ENCODE data around the gene RARRES1.

The RARRES1 gene

GRCh38 chr3:158769549-158769948 lies 37.3 kb upstream of the RARRES1 start (continued):
- TF ChIP-seq RBAK (tag by site-specific recombination; IDR thresholded peaks at IDR 0.05), result no peak
- TF ChIP-seq ZNF350 (tag by site-specific recombination; IDR thresholded peaks at IDR 0.05), result no peak
- no peak for TF ChIP-seq ZNF169 (tag by site-specific recombination; IDR thresholded peaks at IDR 0.05)
- TF ChIP-seq SCRT2 (tag by site-specific recombination; IDR thresholded peaks at IDR 0.05), result no peak

DNA sequence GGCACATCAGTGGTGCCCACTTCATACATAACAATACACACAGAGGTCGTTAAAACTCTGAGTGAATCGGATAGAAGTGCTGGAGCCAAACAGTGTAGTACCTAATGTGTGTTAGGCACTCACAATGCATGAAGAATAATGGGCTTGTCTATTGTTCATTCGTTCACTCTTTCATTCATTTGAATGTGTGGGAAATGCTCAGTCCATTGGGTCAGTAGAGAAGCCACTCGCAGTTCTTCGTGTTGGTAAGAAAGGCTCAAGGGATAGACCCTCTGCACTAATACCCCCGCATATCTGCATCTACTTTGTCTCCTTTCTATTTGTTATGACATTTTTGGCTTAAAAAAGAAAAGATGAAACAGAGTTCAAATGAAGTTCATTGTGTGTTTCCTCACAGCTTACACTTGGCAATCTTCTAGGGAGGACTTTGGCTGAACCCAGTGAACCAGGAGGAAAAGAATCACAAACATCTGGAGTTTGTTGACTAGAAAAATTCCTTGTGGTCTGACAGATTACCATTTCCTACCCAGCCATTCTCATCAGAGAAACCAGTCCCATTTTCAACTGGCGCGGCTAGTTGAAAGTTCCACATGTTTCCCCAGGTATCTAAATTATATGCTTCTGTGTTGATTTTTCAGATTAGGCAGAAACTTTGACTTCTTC lies 36.8 kb upstream of the RARRES1 start:
- POLR2A ChIA-PET, result no interaction called here
- Histone ChIP-seq H3K4me3 (ENCODE audit: low read depth, low read length) (no peak overlapping the region), H3K27ac (ENCODE audit: extremely low read depth, low read depth, low read length) (no peak overlapping the region)

DNA sequence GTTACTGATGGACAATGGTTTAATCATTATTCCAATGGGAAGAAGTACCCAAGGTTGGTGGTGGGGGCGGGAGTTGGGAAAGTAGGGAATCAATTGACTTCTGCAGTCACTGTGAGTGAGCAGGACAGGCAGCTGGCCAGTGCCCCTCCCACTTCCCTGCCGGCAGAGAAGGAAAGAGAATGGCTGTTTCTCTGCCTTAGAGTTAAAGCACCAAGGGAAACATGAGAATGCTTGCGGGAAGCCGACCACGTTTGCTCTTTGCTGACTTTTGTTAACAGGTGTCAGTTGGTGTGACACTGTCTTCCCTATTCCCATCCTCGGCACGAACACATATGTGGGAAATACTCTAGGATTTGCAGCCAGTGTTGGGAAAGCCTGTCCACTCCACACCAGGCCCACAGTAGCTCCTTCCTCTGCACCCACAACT lies 36.1 kb upstream of the RARRES1 start:
- H3K4me3 ChIP-seq (ENCODE audit: low read depth, low read length), result no peak overlapping the region
- no peak overlapping the region for H3K27ac ChIP-seq (ENCODE audit: extremely low read depth, low read depth, low read length)

More for the DNA sequence above, 36.8 kb upstream of the RARRES1 start:
- H3K9me3 ChIP-seq (ENCODE audit: control insufficient read depth, insufficient read depth, low read depth, low read length), result no peaks in the 10 kb centered on the region
- H3K36me3 ChIP-seq (ENCODE audit: control insufficient read depth in 2 of 2, insufficient read depth in 1 of 2, low read length in 2 of 2), result no peaks in the 10 kb centered on the region
- no peaks in the 10 kb centered on the region for H3K4me1 ChIP-seq (ENCODE audit: control insufficient read depth, insufficient read depth, low read length)
- CTCF ChIA-PET, result no interaction called here
- TF ChIP-seq, protein P1, sequence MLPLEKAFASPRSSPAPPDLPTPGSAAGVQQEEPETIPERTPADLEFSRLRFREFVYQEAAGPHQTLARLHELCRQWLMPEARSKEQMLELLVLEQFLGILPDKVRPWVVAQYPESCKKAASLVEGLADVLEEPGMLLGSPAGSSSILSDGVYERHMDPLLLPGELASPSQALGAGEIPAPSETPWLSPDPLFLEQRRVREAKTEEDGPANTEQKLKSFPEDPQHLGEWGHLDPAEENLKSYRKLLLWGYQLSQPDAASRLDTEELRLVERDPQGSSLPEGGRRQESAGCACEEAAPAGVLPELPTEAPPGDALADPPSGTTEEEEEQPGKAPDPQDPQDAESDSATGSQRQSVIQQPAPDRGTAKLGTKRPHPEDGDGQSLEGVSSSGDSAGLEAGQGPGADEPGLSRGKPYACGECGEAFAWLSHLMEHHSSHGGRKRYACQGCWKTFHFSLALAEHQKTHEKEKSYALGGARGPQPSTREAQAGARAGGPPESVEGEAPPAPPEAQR (tag by site-specific recombination; IDR thresholded peaks at IDR 0.05), result no peak
- TF ChIP-seq YY2 (tag by site-specific recombination; IDR thresholded peaks at IDR 0.05) (no peak), ZNF600 (tag by site-specific recombination; IDR thresholded peaks at IDR 0.05) (no peak), KLF8 (tag by site-specific recombination; IDR thresholded peaks at IDR 0.05) (no peak), ZNF266 (tag by site-specific recombination; IDR thresholded peaks at IDR 0.05; ENCODE audit: low read depth) (no peak), ZNF16 (tag by site-specific recombination; IDR thresholded peaks at IDR 0.05; ENCODE audit: low read depth) (no peak), ZNF529 (tag by site-specific recombination; IDR thresholded peaks at IDR 0.05; ENCODE audit: insufficient replicate concordance) (no peak), ZNF423 (tag by site-specific recombination; IDR thresholded peaks at IDR 0.05) (no peak), ZNF311 (tag by site-specific recombination; IDR thresholded peaks at IDR 0.05; ENCODE audit: borderline replicate concordance) (no peak), ZNF843 (tag by site-specific recombination; IDR thresholded peaks at IDR 0.05) (no peak), ZNF157 (tag by site-specific recombination; IDR thresholded peaks at IDR 0.05) (no peak), PRDM1 (tag by site-specific recombination; IDR thresholded peaks at IDR 0.05) (no peak), ZNF211 (tag by site-specific recombination; IDR thresholded peaks at IDR 0.05; ENCODE audit: low read depth) (no peak)
- TF ChIP-seq, protein P2, sequence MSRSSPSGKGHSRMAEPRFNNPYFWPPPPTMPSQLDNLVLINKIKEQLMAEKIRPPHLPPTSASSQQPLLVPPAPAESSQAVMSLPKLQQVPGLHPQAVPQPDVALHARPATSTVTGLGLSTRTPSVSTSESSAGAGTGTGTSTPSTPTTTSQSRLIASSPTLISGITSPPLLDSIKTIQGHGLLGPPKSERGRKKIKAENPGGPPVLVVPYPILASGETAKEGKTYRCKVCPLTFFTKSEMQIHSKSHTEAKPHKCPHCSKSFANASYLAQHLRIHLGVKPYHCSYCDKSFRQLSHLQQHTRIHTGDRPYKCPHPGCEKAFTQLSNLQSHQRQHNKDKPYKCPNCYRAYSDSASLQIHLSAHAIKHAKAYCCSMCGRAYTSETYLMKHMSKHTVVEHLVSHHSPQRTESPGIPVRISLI (tag by site-specific recombination; IDR thresholded peaks at IDR 0.05), result no peak
- TF ChIP-seq, protein P3, sequence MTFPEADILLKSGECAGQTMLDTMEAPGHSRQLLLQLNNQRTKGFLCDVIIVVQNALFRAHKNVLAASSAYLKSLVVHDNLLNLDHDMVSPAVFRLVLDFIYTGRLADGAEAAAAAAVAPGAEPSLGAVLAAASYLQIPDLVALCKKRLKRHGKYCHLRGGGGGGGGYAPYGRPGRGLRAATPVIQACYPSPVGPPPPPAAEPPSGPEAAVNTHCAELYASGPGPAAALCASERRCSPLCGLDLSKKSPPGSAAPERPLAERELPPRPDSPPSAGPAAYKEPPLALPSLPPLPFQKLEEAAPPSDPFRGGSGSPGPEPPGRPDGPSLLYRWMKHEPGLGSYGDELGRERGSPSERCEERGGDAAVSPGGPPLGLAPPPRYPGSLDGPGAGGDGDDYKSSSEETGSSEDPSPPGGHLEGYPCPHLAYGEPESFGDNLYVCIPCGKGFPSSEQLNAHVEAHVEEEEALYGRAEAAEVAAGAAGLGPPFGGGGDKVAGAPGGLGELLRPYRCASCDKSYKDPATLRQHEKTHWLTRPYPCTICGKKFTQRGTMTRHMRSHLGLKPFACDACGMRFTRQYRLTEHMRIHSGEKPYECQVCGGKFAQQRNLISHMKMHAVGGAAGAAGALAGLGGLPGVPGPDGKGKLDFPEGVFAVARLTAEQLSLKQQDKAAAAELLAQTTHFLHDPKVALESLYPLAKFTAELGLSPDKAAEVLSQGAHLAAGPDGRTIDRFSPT (tag by site-specific recombination; IDR thresholded peaks at IDR 0.05), result no peak

More for the DNA sequence above, 36.1 kb upstream of the RARRES1 start:
- TF ChIP-seq ZNF549 (tag by site-specific recombination; IDR thresholded peaks at IDR 0.05) (no peak), ZNF555 (tag by site-specific recombination; conservative IDR thresholded peaks at IDR 0.05) (no peak), ZNF791 (tag by site-specific recombination; IDR thresholded peaks at IDR 0.05) (no peak), IKZF3 (tag by site-specific recombination; IDR thresholded peaks at IDR 0.05) (no peak), ZNF175 (tag by site-specific recombination; IDR thresholded peaks at IDR 0.05) (no peak), ZNF521 (tag by site-specific recombination; IDR thresholded peaks at IDR 0.05) (no peak), ZNF623 (tag by site-specific recombination; IDR thresholded peaks at IDR 0.05) (no peak), ZNF223 (tag by site-specific recombination; IDR thresholded peaks at IDR 0.05) (no peak), ZNF350 (tag by site-specific recombination; IDR thresholded peaks at IDR 0.05) (no peak), ZNF530 (tag by site-specific recombination; IDR thresholded peaks at IDR 0.05; ENCODE audit: low read depth) (no peak), BCL6B (tag by site-specific recombination; IDR thresholded peaks at IDR 0.05) (no peak)
- TF ChIP-seq, protein P4, sequence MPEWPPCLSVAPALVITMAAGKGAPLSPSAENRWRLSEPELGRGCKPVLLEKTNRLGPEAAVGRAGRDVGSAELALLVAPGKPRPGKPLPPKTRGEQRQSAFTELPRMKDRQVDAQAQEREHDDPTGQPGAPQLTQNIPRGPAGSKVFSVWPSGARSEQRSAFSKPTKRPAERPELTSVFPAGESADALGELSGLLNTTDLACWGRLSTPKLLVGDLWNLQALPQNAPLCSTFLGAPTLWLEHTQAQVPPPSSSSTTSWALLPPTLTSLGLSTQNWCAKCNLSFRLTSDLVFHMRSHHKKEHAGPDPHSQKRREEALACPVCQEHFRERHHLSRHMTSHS (tag by site-specific recombination; IDR thresholded peaks at IDR 0.05), result no peak
- no peaks in the 10 kb centered on the region for H3K36me3 ChIP-seq (ENCODE audit: control insufficient read depth in 2 of 2, insufficient read depth in 1 of 2, low read length in 2 of 2)
- H3K4me1 ChIP-seq (ENCODE audit: control insufficient read depth, insufficient read depth, low read length), result no peaks in the 10 kb centered on the region
- POLR2A ChIA-PET, result no interaction called here
- CTCF ChIA-PET, result no interaction called here
- H3K9me3 ChIP-seq (ENCODE audit: control insufficient read depth, insufficient read depth, low read depth, low read length), result no peaks in the 10 kb centered on the region
